Measurements from ENCODE around the gene ATP10B. TPM values are rescaled to one million over a fixed set of nuclear protein-coding genes. Genes with fewer than 3 reads are reported as not detected.

Gene ATP10B
- total RNA-seq, 1 experiment from 2014 or later, result not detected

DNA sequence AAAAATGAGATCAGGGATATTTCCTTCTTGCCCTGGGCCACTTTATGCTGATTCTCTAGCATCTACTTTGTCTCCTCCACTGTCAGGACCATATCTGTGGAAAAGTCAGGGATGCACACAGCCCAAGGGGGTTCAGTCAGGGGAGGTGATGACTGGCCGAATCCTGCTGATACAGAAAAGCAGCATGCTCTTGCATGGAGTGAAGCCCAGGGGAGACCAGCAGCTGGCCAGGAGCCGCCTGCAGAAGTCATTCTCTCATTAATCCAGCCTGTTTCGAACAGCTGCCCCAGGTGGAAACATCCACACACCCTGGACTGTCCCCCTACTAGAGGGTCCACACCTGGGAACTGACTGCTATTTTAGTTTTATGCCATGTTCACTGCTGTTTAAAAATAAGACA is 177.1 kb downstream of the ATP10B start:
- no peak for DNase-seq (ENCODE audit: low read depth, low spot score)
- POLR2A ChIA-PET, result no interaction called here
- Histone ChIP-seq H3K27ac (ENCODE audit: low read length) (no peak overlapping the region), H3K27me3 (ENCODE audit: control insufficient read depth, insufficient read depth, low read length) (peaks cover 3% of the 10 kb centered on the region), H3K9me3 (ENCODE audit: control insufficient read depth, insufficient read depth, low read depth, low read length) (no peaks in the 10 kb centered on the region), H3K4me1 (ENCODE audit: control insufficient read depth, insufficient read depth, low read length) (no peaks in the 10 kb centered on the region), H3K36me3 (ENCODE audit: control insufficient read depth, insufficient read depth, low read length) (no peaks in the 10 kb centered on the region), H3K4me3 (ENCODE audit: low read depth in 2 of 2, low read length in 2 of 2) (no peak overlapping the region)
- ATAC-seq, result no peak
- in situ Hi-C loops (cut with HindIII; ENCODE audit: low pct_unique_long_range_greater_than_20kb, low sequenced_read_pairs), result no loop called here
- TF ChIP-seq, protein P1, sequence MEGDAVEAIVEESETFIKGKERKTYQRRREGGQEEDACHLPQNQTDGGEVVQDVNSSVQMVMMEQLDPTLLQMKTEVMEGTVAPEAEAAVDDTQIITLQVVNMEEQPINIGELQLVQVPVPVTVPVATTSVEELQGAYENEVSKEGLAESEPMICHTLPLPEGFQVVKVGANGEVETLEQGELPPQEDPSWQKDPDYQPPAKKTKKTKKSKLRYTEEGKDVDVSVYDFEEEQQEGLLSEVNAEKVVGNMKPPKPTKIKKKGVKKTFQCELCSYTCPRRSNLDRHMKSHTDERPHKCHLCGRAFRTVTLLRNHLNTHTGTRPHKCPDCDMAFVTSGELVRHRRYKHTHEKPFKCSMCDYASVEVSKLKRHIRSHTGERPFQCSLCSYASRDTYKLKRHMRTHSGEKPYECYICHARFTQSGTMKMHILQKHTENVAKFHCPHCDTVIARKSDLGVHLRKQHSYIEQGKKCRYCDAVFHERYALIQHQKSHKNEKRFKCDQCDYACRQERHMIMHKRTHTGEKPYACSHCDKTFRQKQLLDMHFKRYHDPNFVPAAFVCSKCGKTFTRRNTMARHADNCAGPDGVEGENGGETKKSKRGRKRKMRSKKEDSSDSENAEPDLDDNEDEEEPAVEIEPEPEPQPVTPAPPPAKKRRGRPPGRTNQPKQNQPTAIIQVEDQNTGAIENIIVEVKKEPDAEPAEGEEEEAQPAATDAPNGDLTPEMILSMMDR (IDR thresholded peaks at IDR 0.05), result no peak
- TF ChIP-seq TCF7L2 (IDR thresholded peaks at IDR 0.05; ENCODE audit: low read depth, low read length) (no peak), POLR2AphosphoS5 (IDR thresholded peaks at IDR 0.05; ENCODE audit: low read depth, low read length) (no peak), REST (IDR thresholded peaks at IDR 0.05; ENCODE audit: insufficient read depth in 1 of 2, low read depth in 2 of 2, low read length in 1 of 2) (no peak), SIN3A (IDR thresholded peaks at IDR 0.05; ENCODE audit: borderline replicate concordance, insufficient read depth, low read depth, low read length) (no peak)
- CTCF ChIA-PET, result no interaction called here
- no TSS peak for BruUV-seq (replicated peaks)
- intact Hi-C loops (cut with micrococcal nuclease; ENCODE audit: unreplicated experiment), result no loop called here

DNA sequence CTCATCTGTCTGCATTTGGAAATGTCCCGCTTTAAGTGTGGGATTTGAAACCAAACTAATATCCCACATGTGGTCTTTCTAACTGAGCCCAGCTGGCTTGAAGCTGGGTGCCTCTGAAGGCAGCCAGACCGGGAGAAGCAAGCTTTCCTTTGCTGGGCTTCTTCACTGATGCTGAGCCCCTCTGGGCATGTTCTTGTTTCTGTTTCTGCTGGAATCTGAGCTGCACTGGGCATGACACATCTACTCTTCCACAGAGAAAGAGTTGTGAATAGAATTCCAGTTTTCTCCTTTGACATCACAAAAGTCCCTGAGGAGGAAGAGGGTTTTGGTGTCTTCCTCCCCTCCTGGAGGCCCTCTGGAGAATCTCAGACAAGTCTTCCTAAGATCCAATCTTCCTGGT is 179.5 kb downstream of the ATP10B start:
- Histone ChIP-seq H3K9me3 (ENCODE audit: control insufficient read depth, insufficient read depth, low read depth, low read length) (no peaks in the 10 kb centered on the region), H3K27ac (ENCODE audit: low read length) (no peak overlapping the region), H3K27me3 (ENCODE audit: control insufficient read depth, insufficient read depth, low read length) (peaks cover 3% of the 10 kb centered on the region), H3K4me3 (ENCODE audit: low read depth in 2 of 2, low read length in 2 of 2) (no peak overlapping the region), H3K36me3 (ENCODE audit: control insufficient read depth, insufficient read depth, low read length) (no peaks in the 10 kb centered on the region), H3K4me1 (ENCODE audit: control insufficient read depth, insufficient read depth, low read length) (no peaks in the 10 kb centered on the region)
- DNase-seq (ENCODE audit: low read depth, low spot score) (no peak), ATAC-seq (no peak)
- BruUV-seq (replicated peaks), result no TSS peak
- TF ChIP-seq, protein P1 (IDR thresholded peaks at IDR 0.05), result no peak
- no peak for TF ChIP-seq REST (IDR thresholded peaks at IDR 0.05; ENCODE audit: insufficient read depth in 1 of 2, low read depth in 2 of 2, low read length in 1 of 2)
- no peak for TF ChIP-seq TCF7L2 (IDR thresholded peaks at IDR 0.05; ENCODE audit: low read depth, low read length)
- TF ChIP-seq POLR2AphosphoS5 (IDR thresholded peaks at IDR 0.05; ENCODE audit: low read depth, low read length), result no peak
- no peak for TF ChIP-seq SIN3A (IDR thresholded peaks at IDR 0.05; ENCODE audit: borderline replicate concordance, insufficient read depth, low read depth, low read length)
- POLR2A ChIA-PET, result no interaction called here
- in situ Hi-C loops (cut with HindIII; ENCODE audit: low pct_unique_long_range_greater_than_20kb, low sequenced_read_pairs), result no loop called here
- CTCF ChIA-PET, result no interaction called here
- intact Hi-C loops (cut with micrococcal nuclease; ENCODE audit: unreplicated experiment), result no loop called here
